Heart right ventricle (tissue), 16 donors: ENCODE results near the gene CNTN4. TPM values are rescaled to one million over a fixed set of nuclear protein-coding genes. Genes with fewer than 3 reads are reported as not detected.

Experiments
- ATAC-seq, 8 donors: fragments of 200-7000 bp; cut with Tn5 transposase; one replicate each; pipeline ENCODE4 v1.9.1; 2020; ENCODE audit warnings: mild to moderate bottlenecking in 8 of 8, moderate library complexity in 8 of 8, moderate number of reproducible peaks in 1 of 8
- DNase-seq, 2 donors: peaks; one replicate each; pipeline ENCODE4 v3.0.0-alpha.2; 2020
- H3K27ac ChIP-seq, 10 donors: fragments of 200-600 bp; sonication (generic) in 2 of 10; one replicate each; pipeline versions ENCODE4 v1.5.0 to v1.8.0; 2020 to 2022; ENCODE audit warnings: mild to moderate bottlenecking in 3 of 10
- H3K27me3 ChIP-seq, 7 donors: fragments of 200-600 bp; one replicate each; pipeline ENCODE4 v1.8.0; 2021 to 2022; ENCODE audit warnings: mild to moderate bottlenecking in 2 of 7
- H3K36me3 ChIP-seq, 9 donors: fragments of 200-600 bp; sonication (generic) in 1 of 9; one replicate each; pipeline versions ENCODE4 v1.5.0 to v1.8.0; 2020 to 2022; ENCODE audit warnings: mild to moderate bottlenecking in 2 of 9
- H3K4me1 ChIP-seq, 9 donors: fragments of 200-600 bp; sonication (generic) in 1 of 9; one replicate each; pipeline versions ENCODE4 v1.5.0 to v1.8.0; 2020 to 2022; ENCODE audit warnings: mild to moderate bottlenecking in 4 of 9
- H3K4me3 ChIP-seq, 10 donors: fragments of 200-600 bp; sonication (generic) in 2 of 10; one replicate each; pipeline versions ENCODE4 v1.5.0 to v1.8.0; 2020 to 2022; ENCODE audit warnings: mild to moderate bottlenecking in 7 of 10, moderate library complexity in 2 of 10
- H3K9me3 ChIP-seq, 11 donors: fragments of 200-600 bp in 10 of 11; sonication (generic) in 2 of 11; one replicate each; pipeline versions ENCODE4 v1.5.0 to v1.8.0; 2013 to 2022; ENCODE audit warnings: mild to moderate bottlenecking in 2 of 11, control low read depth in 1 of 11, moderate library complexity in 1 of 11
- WGBS, 2 donors: extraction: QIAGEN DNeasy Blood & Tissue Kit; methylation state at CpG; one replicate each; pipeline ENCODE4 v1.1.7; 2013; ENCODE audit warnings: inconsistent platforms in 1 of 2; 5-methylcytosine and 5-hydroxymethylcytosine counted together
- intact Hi-C, 10 donors: fragments of 100-400 bp; cut with DNase I; formaldehyde crosslinking; loops; one replicate each; pipeline versions ENCODE4 v1.11.1 to v1.14.2; 2022
- polyA plus RNA-seq, 2 donors: library from polyadenylated mRNA; stranded (reverse); fragments of 200-250 nt; gene quantifications; one replicate each; pipeline ENCODE4 v1.2.3, GENCODE V29; 2013
- total RNA-seq, 10 donors: library from RNA; stranded (reverse); fragmentation: NEBNext Ultra II Directional in 3 of 10; extraction: Animal tissue kit (Norgen Biotek cat#: 25700) in 3 of 10; gene quantifications; one replicate each; pipeline versions ENCODE4 v1.2.1 to v1.2.4, GENCODE V29; 2021 to 2023
- TF ChIP-seq, protein P1 (sequence below), 9 donors: fragments of 200-600 bp; sonication (generic) in 2 of 9; IDR thresholded peaks; one replicate each; pipeline versions ENCODE4 v1.5.0 to v1.8.0; 2021 to 2022; ENCODE audit warnings: antibody characterized with exemption in 9 of 9, mild to moderate bottlenecking in 5 of 9, moderate library complexity in 1 of 9
- donor health status: Arrhythmogenic right ventricular cardiomyopathy.
- donor health status: ischemic (EF 13 %, LVEDD 7.1; RV severe dilation, severe dysfunction).
- donor health status: healthy with polysubstance abuse.
- donor health status: DM: no; HTN: yes; CAD: no.
- donor health status: DM: no; HTN: no; CAD: no.
- donor health status: ischemic (EF 25% LVEDD 6.9; RV normal size, moderate dysfunction).
- donor health status: ischemic (EF 25% LVEDD 5.7; RV mildly dilated, moderate dysfunction).
- donor health status: healthy.
- donor health status: DM: yes; HTN: yes; CAD: no.
- donor health status: Ischemic cardiomyopathy.
- donor health status: ischemic (EF 35%, LVEDD 5.7; RV mildly dilated, moderate dysfunction).
- donor health status: nonischemic (EF 11% LVEDD 7.7; RV severe dilation, severe dysfunction).
- donor health status: DM: yes; HTN: yes; CAD: no.
- donor health status: PGD.
- donor health status: ischemic (EF 29% LVEDD 5.4; RV normal size, mild dysfunction).
- donor health status: nonischemic (EF 23%, LVEDD 6.1; RV moderate dilation, normal function).

Gene CNTN4
- total and polyA plus RNA-seq, 12 donors, result 0.48 to 4.7 (median 2.5) TPM

DNA sequence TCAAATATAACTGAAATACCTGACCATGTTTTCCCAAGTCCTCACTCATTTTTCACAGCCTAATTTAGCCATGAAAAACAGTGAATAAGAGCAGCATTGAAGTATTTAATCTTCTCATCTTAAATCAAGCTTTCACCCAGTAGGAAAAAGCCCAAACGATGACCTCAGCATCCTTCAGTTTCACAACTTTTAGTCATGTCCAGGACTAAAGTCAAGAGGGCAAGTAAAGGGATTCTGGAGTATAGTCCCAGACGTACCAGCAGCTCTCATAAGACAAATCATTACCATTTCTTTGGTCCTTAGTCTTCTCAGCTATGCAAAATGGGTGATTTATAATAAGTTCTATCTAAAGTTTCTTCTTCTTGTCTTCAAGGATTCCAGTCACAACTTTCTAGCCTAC, 774.2 kb downstream of the CNTN4 start:
- H3K4me3 ChIP-seq, result no peak overlapping the region
- H3K27me3 ChIP-seq, result no peaks in the 10 kb centered on the region
- no peak for DNase-seq
- H3K36me3 ChIP-seq, result no peaks in the 10 kb centered on the region
- H3K27ac ChIP-seq, result no peak overlapping the region
- 54 to 61% methylated on average over 2 of the region's 2 CpGs for WGBS, 2 donors
- no peaks in the 10 kb centered on the region for H3K9me3 ChIP-seq
- intact Hi-C loops, result no loop called here
- TF ChIP-seq, protein P1, sequence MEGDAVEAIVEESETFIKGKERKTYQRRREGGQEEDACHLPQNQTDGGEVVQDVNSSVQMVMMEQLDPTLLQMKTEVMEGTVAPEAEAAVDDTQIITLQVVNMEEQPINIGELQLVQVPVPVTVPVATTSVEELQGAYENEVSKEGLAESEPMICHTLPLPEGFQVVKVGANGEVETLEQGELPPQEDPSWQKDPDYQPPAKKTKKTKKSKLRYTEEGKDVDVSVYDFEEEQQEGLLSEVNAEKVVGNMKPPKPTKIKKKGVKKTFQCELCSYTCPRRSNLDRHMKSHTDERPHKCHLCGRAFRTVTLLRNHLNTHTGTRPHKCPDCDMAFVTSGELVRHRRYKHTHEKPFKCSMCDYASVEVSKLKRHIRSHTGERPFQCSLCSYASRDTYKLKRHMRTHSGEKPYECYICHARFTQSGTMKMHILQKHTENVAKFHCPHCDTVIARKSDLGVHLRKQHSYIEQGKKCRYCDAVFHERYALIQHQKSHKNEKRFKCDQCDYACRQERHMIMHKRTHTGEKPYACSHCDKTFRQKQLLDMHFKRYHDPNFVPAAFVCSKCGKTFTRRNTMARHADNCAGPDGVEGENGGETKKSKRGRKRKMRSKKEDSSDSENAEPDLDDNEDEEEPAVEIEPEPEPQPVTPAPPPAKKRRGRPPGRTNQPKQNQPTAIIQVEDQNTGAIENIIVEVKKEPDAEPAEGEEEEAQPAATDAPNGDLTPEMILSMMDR (IDR thresholded peaks at IDR 0.05), result no peak
- peak in 2 of 8 donors; percentile 29 to 87 for ATAC-seq
- H3K4me1 ChIP-seq, result no peaks in the 10 kb centered on the region

DNA sequence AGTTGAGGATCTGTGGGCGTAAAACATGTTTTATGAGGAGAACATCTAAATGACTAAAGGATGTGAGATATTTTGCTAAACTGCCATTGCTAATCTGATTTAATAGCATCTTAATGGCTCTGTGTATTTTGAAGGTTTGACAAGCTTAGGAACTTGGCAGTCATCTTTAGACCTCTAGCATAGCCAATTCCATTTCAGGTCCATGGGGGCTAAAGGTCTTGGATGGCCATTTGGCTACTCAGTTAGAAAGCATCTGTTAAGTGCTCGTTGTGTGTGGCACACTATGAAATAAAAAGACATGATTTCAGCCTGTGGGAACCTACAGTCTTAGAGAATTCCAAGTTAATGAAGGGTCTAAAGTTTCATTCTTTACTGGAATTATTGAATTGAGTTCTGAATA, 775.3 kb downstream of the CNTN4 start:
- H3K27ac ChIP-seq, result no peak overlapping the region
- TF ChIP-seq, protein P1 (IDR thresholded peaks at IDR 0.05), result no peak
- DNase-seq, result no peak
- WGBS, 2 donors, result 75 to 84% methylated on average over 2 of the region's 2 CpGs
- no peaks in the 10 kb centered on the region for H3K4me1 ChIP-seq
- ATAC-seq, result no peak
- no peaks in the 10 kb centered on the region for H3K9me3 ChIP-seq
- no peak overlapping the region for H3K4me3 ChIP-seq
- no peaks in the 10 kb centered on the region for H3K27me3 ChIP-seq
- intact Hi-C loops, result no loop called here
- no peaks in the 10 kb centered on the region for H3K36me3 ChIP-seq

DNA sequence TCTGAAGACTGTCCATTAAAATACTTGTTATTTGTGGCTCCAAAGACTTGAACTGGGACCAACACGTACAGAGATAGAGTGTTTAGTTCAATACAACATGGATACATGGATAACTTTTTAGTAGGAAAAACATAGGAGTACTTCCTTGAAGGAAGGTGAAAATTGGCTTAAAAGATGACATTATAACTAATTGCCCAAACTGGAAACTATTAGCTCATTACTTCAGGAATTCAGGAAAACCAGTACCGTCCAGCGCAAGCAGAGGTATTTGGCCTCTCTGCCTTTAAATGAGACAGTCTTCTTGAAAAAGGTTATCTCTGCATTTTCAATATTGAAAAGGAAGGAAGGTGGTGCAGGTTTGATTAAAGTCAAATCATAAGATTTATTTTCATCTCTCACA, 777.0 kb downstream of the CNTN4 start:
- ATAC-seq, result no peak
- H3K27ac ChIP-seq, result no peak overlapping the region
- 73 to 81% methylated on average over 3 of the region's 3 CpGs for WGBS, 2 donors

DNA sequence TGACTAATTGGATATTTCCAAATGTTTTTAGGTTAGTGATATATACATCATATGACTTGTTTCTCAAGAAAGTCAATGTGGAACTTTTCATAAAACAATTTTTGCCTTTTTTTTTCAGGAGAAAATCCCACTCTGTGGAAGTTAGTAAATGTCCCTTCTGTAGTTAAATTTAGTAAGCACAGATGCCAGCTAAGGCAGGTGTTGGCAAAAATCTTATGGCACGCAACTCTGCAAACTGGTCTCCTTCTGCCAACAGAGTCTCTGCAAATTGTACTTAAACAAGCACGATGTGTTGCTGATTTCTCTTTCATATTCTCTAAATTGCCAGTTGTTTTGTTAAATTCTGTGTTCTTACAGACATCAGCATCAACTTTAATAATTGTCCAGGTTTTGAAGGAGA, 777.7 kb downstream of the CNTN4 start:
- 68 to 82% methylated on average over 2 of the region's 2 CpGs for whole genome bisulfite sequencing, 2 donors
- H3K4me1 ChIP-seq, result no peaks in the 10 kb centered on the region
- no peaks in the 10 kb centered on the region for H3K36me3 ChIP-seq
- TF ChIP-seq, protein P1 (IDR thresholded peaks at IDR 0.05), result no peak
- no peak overlapping the region for H3K27ac ChIP-seq
- no peak overlapping the region for H3K4me3 ChIP-seq
- intact Hi-C loops, result no loop called here
- ATAC-seq, result no peak
- H3K27me3 ChIP-seq, result no peaks in the 10 kb centered on the region
- no peak for DNase-seq
- no peaks in the 10 kb centered on the region for H3K9me3 ChIP-seq

More for the DNA sequence above, 777.0 kb downstream of the CNTN4 start:
- Histone ChIP-seq H3K27me3 (no peaks in the 10 kb centered on the region), H3K36me3 (no peaks in the 10 kb centered on the region), H3K9me3 (no peaks in the 10 kb centered on the region), H3K4me1 (no peaks in the 10 kb centered on the region), H3K4me3 (no peak overlapping the region)
- DNase-seq, result no peak
- intact Hi-C loops, result no loop called here
- TF ChIP-seq, protein P1 (IDR thresholded peaks at IDR 0.05), result no peak
